AML-193 (cell line): ENCODE results near the gene CNOT4.

Experiments used
- DNase-seq, 2 experiments: peaks; one replicate each; lab custom pipeline; 2025; lab: John Stamatoyannopoulos, UW

CNOT4 gene, protein sequence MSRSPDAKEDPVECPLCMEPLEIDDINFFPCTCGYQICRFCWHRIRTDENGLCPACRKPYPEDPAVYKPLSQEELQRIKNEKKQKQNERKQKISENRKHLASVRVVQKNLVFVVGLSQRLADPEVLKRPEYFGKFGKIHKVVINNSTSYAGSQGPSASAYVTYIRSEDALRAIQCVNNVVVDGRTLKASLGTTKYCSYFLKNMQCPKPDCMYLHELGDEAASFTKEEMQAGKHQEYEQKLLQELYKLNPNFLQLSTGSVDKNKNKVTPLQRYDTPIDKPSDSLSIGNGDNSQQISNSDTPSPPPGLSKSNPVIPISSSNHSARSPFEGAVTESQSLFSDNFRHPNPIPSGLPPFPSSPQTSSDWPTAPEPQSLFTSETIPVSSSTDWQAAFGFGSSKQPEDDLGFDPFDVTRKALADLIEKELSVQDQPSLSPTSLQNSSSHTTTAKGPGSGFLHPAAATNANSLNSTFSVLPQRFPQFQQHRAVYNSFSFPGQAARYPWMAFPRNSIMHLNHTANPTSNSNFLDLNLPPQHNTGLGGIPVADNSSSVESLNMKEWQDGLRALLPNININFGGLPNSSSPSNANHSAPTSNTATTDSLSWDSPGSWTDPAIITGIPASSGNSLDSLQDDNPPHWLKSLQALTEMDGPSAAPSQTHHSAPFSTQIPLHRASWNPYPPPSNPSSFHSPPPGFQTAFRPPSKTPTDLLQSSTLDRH

DNA sequence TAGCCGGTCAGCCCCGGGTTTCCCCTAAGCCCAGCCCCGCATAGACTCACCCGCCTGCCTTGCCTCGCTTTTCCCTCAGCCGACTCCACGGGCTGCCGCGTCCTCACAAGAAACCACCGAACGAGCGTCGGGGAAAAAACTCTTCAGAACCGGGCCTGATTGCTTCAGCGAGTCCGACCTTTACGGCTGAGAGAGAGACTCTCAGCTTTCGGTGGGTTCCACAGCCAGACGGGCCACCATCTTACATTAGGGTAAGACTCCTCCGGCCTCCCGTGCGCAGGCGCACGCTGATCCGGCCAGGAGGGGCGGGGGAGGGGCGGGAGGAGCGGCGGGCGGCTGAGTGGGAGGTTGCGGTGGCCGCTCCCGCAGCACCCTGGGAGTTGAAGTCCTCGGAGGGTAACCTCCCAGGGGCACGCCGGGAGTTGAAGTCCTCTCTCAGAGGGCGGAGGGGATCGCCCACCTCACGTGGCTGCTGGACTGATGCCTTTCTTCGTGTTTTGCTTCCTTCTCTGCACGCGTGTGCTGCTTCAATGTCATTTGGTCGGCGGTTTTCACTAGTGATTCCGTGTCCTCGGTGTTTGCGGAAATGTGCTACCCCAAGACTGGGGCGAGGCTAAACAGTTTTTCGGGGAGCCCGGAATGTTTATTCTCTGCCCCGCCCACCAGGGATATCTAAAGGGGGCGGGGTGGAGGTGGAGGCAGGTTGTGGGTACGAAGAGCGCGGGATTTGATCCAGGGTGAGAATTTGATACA is at the start of gene CNOT4:
TSS of gene CNOT4 (minus strand) at position 264 of the 753 bp plus-strand sequence. CDS start 71,771 bp downstream, outside the sequence.
- DNase-seq, result peak; percentile 91

GRCh38 chr7:135558881-135559280 is 49.0 kb upstream of the CNOT4 start:
- DNase-seq, result no peak

DNA sequence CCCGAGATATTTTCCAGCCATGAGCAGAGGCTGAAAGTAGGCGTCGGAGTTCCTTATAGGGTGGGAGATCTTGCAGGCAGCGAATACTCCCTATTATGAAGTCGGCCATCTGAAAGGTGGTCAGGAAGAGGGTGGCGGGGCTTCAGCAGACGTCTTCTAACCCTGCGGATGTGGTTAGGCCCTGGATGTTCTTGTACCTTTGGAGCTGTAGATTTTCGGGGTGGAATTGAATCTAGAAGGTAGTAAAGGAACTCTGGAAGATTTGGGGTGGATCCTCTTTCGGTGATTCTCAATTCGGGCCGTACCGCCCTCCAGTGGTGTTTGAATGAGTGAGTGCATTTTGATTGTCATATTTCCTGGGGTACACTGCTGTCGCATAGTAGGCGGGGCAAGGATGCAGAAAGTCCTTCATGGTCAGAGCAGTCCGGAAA is 48.5 kb upstream of the CNOT4 start:
- peak; percentile 78 to 80 for DNase-seq

GRCh38 chr7:135557455-135558336 is 47.8 kb upstream of the CNOT4 start, which contains the start of gene NUP205:
TSS of gene NUP205 (plus strand) at chr7:135557917. CDS start at chr7:135557945, 28 bp downstream.
- peak; percentile 84 to 85 for DNase-seq

DNA sequence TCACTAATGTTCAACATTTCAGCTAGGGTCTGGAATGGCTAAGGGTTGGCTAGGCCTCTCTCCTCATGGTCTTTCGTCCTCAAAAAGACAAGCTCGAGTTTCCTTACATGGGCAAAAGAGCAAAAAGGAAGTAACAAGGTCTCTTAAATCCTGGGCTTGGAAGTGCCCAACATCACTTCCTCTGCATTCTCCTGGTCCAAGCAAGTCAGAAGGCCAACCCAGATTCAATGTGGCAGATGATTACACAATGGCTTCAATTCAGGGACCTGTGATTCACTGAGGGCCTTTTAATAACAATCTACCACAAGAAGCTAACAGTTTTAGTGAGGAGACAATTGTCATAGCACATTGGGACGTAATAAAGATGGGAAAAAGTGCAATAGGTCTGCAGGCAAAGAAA is 43.4 kb upstream of the CNOT4 start:
- no peak for DNase-seq

GRCh38 chr7:135552148-135552547 is 42.2 kb upstream of the CNOT4 start:
- DNase-seq, result no peak

GRCh38 chr7:135550196-135550595 is 40.3 kb upstream of the CNOT4 start:
- no peak for DNase-seq

DNA sequence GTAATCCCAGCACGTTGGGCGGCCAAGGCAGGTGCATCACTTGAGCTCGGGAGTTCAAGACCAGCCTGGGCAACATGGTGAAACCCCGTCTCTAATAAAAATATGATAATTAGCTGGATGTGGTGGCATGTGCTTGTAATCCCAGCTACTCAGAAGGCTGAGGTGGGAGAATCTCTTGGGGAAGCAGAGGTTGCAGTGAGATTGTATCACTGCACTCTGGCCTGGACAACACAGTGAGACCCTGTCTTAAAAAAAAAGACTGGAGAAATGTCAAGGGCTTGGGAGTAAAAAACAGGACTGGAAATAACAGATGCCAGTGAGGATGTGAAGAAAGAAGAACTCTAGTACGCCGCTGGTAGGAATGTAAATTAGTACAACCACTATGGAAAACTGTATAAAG is 31.1 kb upstream of the CNOT4 start:
- no peak for DNase-seq

GRCh38 chr7:135539629-135540028 is 29.7 kb upstream of the CNOT4 start:
- no peak for DNase-seq

GRCh38 chr7:135538376-135538775 is 28.5 kb upstream of the CNOT4 start:
- DNase-seq, result no peak

- peak; percentile 35 to 47 for DNase-seq
These were observed 28.0 kb upstream of the CNOT4 start for GRCh38 chr7:135537905-135538304.

DNA sequence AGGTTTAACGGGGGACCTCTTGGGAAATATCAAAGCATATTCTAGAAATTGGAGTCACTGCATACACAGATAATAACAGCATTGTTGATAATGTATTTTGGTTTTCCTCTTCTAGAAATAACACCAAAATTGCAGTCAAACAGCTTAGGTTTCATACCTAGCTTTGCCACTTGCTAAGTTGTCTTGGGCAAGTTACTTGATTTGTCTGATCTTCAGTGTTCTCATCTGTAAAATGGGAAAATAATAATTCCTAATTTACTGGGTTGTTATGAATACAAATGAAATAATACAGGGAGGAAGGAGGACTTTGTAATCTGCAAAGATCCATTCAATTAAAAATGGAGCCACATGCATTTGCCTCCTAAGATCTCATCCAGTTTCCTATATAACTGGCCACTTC is 27.6 kb upstream of the CNOT4 start:
- no peak for DNase-seq

GRCh38 chr7:135536150-135536549 is 26.2 kb upstream of the CNOT4 start:
- DNase-seq, result peak; percentile 88 to 89

GRCh38 chr7:135527025-135527424 is 17.1 kb upstream of the CNOT4 start:
- no peak for DNase-seq

DNA sequence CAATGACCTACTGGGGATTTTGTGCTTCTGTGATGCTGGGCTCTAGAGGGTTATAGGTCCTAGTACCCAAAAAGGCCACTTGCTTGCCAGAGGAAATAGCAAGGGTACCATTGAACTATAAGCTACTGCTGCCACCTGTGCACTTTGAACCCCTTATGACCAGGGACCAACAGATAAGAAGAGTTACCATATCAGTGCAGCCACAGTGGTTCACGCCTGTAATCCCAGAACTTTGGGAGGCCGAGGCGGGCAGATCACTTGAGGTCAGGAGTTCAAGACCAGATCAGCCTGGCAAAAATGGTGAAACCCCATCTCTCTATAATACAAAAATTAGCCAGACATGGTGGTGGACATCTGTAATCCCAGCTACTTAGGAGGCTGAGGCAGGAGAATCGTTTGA is 15.5 kb upstream of the CNOT4 start:
- DNase-seq, result no peak

- no peak for DNase-seq
These were observed 13.2 kb upstream of the CNOT4 start for GRCh38 chr7:135523146-135523545.

GRCh38 chr7:135522509-135522908 is 12.6 kb upstream of the CNOT4 start:
- peak; percentile 11 to 17 for DNase-seq

DNA sequence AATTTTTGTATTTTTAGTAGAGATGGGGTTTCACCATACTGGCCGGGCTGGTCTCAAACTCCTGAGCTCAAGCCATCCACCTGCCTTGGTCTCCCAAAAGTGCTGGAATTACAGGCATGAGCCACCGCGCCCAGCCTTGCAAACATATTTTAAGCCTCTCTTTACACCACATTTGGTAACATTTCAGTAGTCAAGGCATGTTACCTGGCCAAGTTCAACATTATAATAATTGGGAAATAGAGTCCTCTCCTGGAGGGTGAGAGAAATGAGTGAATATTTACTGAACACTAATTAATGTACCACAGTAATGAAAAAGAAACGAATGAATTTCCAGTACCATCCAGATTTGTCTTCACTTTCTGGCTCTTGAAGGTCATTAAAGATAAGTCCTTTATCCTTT is 10.0 kb upstream of the CNOT4 start:
- DNase-seq, result no peak

DNA sequence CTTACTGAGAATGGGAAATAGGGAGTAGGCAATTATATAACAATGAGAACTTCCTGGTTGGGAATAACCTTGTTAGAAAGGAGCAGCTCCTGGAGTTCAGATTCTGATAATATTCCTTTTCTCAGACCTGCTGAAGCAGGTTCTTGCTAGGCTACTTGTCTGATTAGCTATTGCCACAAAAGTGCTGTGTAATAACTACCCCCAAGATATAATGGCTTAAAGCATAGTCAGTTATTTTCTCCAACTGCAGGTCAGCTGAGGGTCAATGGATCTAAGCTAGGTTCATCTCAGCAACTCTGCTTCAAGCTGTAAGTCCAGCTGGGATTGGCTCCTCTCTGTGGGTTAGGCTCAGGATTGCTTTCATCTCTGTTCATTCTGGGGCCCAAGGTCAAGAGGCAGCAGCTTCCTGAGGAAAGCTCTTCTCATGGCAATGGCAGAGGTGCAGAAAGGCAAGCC is 9.4 kb upstream of the CNOT4 start:
- DNase-seq, result no peak

DNA sequence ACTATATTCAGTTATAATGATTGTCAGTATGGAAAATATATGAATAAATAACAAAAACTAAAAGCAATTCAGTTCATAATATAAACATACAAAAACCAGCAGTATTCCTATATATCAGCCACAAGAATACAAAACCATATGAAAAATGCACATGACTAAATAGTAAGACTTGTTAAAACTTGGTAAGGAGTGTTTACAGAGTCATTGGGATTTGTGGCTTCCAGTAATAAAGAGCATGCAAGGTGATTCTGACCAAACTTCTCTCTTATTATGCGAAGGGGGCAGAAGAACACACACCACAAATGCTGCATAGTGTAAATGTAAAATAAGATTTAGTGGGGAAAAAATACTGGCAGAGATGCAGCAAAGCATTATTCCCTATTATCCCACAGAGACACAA is 8.8 kb upstream of the CNOT4 start:
- DNase-seq, result no peak

GRCh38 chr7:135517060-135517459 is 7.2 kb upstream of the CNOT4 start:
- no peak for DNase-seq
